Measurements from ENCODE around the gene TBC1D30. TPM values are rescaled to one million over a fixed set of nuclear protein-coding genes. Genes with fewer than 3 reads are reported as not detected.
"Not testable (repeated sequence)": the region's sequence is repeated elsewhere in the genome, so short reads cannot be mapped to it uniquely, and the experiment has no call there.

Gene TBC1D30
- total RNA-seq, 3 donors from 2014 or later (not counting 1 experiment from before 2014, with no cell fraction given) = 2.8 to 5.8 (median 4.7) TPM

DNA sequence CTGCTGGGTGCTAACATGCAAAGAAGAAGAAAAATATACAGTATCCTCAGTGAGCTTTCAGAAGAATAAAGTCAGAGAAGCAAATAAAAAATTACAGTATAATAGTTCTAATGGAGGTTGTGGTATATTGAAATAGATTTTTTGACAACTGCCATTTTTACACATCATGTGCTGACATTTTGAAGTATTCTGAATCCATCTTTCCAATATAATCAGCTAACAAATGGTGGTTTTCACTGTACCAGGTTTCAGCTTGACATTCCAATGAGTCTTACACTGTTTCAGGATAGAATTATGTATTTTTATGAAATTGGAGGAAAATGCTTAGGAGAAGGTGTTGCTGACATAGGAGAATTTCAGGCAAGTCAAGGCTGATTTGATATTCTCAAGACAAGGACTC, 26.3 kb upstream of the TBC1D30 start:
- Histone ChIP-seq H3K27me3 (ENCODE audit: control insufficient read depth, insufficient read depth, low read length) (no peaks in the 10 kb centered on the region), H3K36me3 (ENCODE audit: control insufficient read depth, insufficient read depth, low read length) (no peaks in the 10 kb centered on the region), H3K4me3 (ENCODE audit: low read length) (no peak overlapping the region), H3K9me3 (ENCODE audit: control insufficient read depth, insufficient read depth, low read length) (no peaks in the 10 kb centered on the region), H3K27ac (ENCODE audit: low read length) (no peak overlapping the region), H3K4me1 (ENCODE audit: control insufficient read depth, insufficient read depth, low read length) (peaks cover 2% of the 10 kb centered on the region)
- H3K4me3 Mint-ChIP-seq = no peak overlapping the region
- TF ChIP-seq, protein P1, sequence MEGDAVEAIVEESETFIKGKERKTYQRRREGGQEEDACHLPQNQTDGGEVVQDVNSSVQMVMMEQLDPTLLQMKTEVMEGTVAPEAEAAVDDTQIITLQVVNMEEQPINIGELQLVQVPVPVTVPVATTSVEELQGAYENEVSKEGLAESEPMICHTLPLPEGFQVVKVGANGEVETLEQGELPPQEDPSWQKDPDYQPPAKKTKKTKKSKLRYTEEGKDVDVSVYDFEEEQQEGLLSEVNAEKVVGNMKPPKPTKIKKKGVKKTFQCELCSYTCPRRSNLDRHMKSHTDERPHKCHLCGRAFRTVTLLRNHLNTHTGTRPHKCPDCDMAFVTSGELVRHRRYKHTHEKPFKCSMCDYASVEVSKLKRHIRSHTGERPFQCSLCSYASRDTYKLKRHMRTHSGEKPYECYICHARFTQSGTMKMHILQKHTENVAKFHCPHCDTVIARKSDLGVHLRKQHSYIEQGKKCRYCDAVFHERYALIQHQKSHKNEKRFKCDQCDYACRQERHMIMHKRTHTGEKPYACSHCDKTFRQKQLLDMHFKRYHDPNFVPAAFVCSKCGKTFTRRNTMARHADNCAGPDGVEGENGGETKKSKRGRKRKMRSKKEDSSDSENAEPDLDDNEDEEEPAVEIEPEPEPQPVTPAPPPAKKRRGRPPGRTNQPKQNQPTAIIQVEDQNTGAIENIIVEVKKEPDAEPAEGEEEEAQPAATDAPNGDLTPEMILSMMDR (IDR thresholded peaks at IDR 0.05) = no peak
- H3K4me1 Mint-ChIP-seq = peaks cover 0 to 5% of the 10 kb centered on the region in 2 donors
- DNase-seq = no peak
- H3K9me3 Mint-ChIP-seq = no peaks in the 10 kb centered on the region
- H3K27me3 Mint-ChIP-seq (ENCODE audit: low read depth in 2 of 2) = peaks cover 13% of the 10 kb centered on the region in 2 donors
- ATAC-seq = no peak
- no peaks in the 10 kb centered on the region for H3K36me3 Mint-ChIP-seq
- intact Hi-C loops (cut with micrococcal nuclease) = loop anchor here (5.0 kb wide), 1 partner anchor 251 kb away; no protein-coding TSS in a partner anchor
- no peak overlapping the region for H3K27ac Mint-ChIP-seq

DNA sequence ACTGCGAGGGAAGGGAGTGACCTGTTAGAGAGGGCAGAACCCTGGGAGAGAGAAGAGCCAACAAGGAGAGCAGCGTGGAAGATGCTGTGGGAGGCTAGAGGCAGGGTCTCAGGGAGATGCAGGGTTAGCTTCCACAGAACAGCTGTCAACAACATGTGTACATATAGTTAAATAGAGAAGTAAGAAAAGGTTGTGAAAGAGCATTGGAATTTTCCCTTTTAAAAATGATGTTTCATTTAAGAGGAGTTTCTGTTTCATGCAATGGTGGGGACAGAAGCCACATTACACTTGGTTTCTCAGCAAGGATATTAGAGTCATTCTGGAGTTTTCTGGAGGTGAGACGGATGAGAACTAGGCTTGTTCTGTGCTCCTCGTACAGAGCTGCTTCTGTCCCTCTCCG, 23.8 kb upstream of the TBC1D30 start:
- H3K9me3 Mint-ChIP-seq = no peaks in the 10 kb centered on the region
- H3K27ac ChIP-seq (ENCODE audit: low read length) = no peak overlapping the region
- H3K4me1 Mint-ChIP-seq = peaks cover 0 to 5% of the 10 kb centered on the region in 2 donors
- TF ChIP-seq, protein P1 (IDR thresholded peaks at IDR 0.05) = no peak
- H3K9me3 ChIP-seq (ENCODE audit: control insufficient read depth, insufficient read depth, low read length) = no peaks in the 10 kb centered on the region
- H3K27me3 ChIP-seq (ENCODE audit: control insufficient read depth, insufficient read depth, low read length) = no peaks in the 10 kb centered on the region
- no peak overlapping the region for H3K4me3 ChIP-seq (ENCODE audit: low read length)
- H3K27ac Mint-ChIP-seq = no peak overlapping the region
- no peak overlapping the region for H3K4me3 Mint-ChIP-seq
- H3K36me3 Mint-ChIP-seq = no peaks in the 10 kb centered on the region
- H3K27me3 Mint-ChIP-seq (ENCODE audit: low read depth in 2 of 2) = peaks cover 13% of the 10 kb centered on the region in 2 donors
- ATAC-seq (no peak), DNase-seq (no peak)
- peaks cover 2% of the 10 kb centered on the region for H3K4me1 ChIP-seq (ENCODE audit: control insufficient read depth, insufficient read depth, low read length)
- no peaks in the 10 kb centered on the region for H3K36me3 ChIP-seq (ENCODE audit: control insufficient read depth, insufficient read depth, low read length)
- intact Hi-C loops (cut with micrococcal nuclease) = no loop called here
- WGBS (ENCODE audit: insufficient coverage) = 80% methylated on average over 4 of the region's 5 CpGs

DNA sequence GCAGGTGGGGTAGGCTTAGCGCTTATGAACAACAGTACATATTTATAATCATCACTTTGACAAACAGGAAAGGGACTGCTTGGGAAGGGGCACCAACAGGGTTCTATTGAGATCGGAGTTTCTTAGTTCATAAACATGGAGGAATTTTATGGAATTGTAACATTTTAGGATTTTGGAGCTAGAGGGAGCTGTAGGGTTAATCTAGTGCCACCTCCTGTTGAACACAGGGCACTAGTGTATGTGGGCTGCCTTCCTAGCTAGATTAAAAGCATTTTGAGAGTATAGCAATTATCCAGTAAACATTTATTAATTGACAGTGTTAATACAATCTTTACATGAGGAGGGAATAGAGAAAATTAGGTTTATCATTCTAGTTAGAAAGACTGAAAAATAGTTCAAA, 23.1 kb upstream of the TBC1D30 start:
- no peaks in the 10 kb centered on the region for H3K36me3 Mint-ChIP-seq
- 90% methylated on average over 2 of the region's 2 CpGs for WGBS (ENCODE audit: insufficient coverage)
- ATAC-seq (no peak), DNase-seq (no peak)
- H3K4me3 Mint-ChIP-seq = no peak overlapping the region
- no peak overlapping the region for H3K27ac ChIP-seq (ENCODE audit: low read length)
- TF ChIP-seq, protein P1 (IDR thresholded peaks at IDR 0.05) = no peak
- H3K4me1 Mint-ChIP-seq = peaks cover 0 to 5% of the 10 kb centered on the region in 2 donors
- no peak overlapping the region for H3K27ac Mint-ChIP-seq
- no peaks in the 10 kb centered on the region for H3K36me3 ChIP-seq (ENCODE audit: control insufficient read depth, insufficient read depth, low read length)
- no peaks in the 10 kb centered on the region for H3K27me3 ChIP-seq (ENCODE audit: control insufficient read depth, insufficient read depth, low read length)
- H3K9me3 ChIP-seq (ENCODE audit: control insufficient read depth, insufficient read depth, low read length) = no peaks in the 10 kb centered on the region
- no peak overlapping the region for H3K4me3 ChIP-seq (ENCODE audit: low read length)
- intact Hi-C loops (cut with micrococcal nuclease) = no loop called here
- H3K27me3 Mint-ChIP-seq (ENCODE audit: low read depth in 2 of 2) = peaks cover 13 to 17% of the 10 kb centered on the region in 2 donors
- H3K4me1 ChIP-seq (ENCODE audit: control insufficient read depth, insufficient read depth, low read length) = peaks cover 2% of the 10 kb centered on the region
- H3K9me3 Mint-ChIP-seq = no peaks in the 10 kb centered on the region

DNA sequence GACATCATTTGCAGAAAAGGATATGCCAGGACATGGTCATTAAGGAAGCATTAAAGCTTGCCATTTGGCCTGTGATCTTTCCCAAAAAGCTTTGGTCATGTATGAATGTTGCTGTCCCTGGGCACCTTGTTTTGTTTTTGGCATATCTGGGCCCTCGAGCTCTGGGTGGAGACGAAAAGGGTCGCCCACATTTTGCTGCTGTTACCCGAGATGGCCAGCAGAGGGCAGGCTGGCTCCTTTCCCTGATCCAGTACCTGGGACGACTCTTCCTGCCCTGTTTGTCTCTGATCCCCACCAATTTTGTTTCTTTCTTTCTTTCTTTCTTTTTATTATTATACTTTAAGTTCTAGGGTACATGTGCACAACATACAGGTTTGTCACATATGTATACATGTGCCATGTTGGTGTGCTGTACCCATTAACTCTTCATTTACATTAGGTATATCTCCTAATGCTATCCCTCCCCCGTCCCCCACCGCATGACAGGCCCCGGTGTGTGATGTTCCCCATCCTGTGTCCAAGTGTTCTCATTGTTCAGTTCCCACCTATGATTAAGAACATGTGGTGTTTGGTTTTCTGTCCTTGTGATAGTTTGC, 22.2 kb upstream of the TBC1D30 start:
- H3K4me1 Mint-ChIP-seq; H3K4me3 ChIP-seq (ENCODE audit: low read length); H3K9me3 Mint-ChIP-seq; H3K4me1 ChIP-seq (ENCODE audit: control insufficient read depth, insufficient read depth, low read length); H3K27me3 ChIP-seq (ENCODE audit: control insufficient read depth, insufficient read depth, low read length); H3K36me3 Mint-ChIP-seq; H3K9me3 ChIP-seq (ENCODE audit: control insufficient read depth, insufficient read depth, low read length); H3K27ac ChIP-seq (ENCODE audit: low read length); H3K4me3 Mint-ChIP-seq; intact Hi-C loops (cut with micrococcal nuclease); H3K36me3 ChIP-seq (ENCODE audit: control insufficient read depth, insufficient read depth, low read length); H3K27ac Mint-ChIP-seq: not testable (repeated sequence)
- peak; percentile 74 to 89 (median 79) for ATAC-seq
- TF ChIP-seq, protein P1 (IDR thresholded peaks at IDR 0.05) = peak; percentile 93
- 30% methylated on average over 6 of the region's 8 CpGs for WGBS (ENCODE audit: insufficient coverage)
- peak; percentile 49 to 71 for DNase-seq
- H3K27me3 Mint-ChIP-seq (ENCODE audit: low read depth in 2 of 2) = peaks cover 16 to 26% of the 10 kb centered on the region in 2 donors
